HG02610 (cell line): Measurements from ENCODE around the gene CCNL2.
"Not testable (repeated sequence)": the region's sequence is repeated elsewhere in the genome, so short reads cannot be mapped to it uniquely, and the experiment has no call there.

Experiments used
- ATAC-seq: cut with Tn5 transposase; IDR thresholded peaks from one replicate; pipeline ENCODE4 v1.9.1; 2021; ENCODE audit warnings: mild to moderate bottlenecking, moderate library complexity; ENCODE audit not compliant: unreplicated experiment

The CCNL2 gene

GRCh38 chr1:1399187-1399871 is at the start of gene CCNL2:
TSS of gene CCNL2 (minus strand) at chr1:1399335. CDS start at chr1:1399306, 29 bp downstream.
- ATAC-seq, result peak; percentile 95

- ATAC-seq, result not testable (repeated sequence)
Measured at GRCh38 chr1:1446631-1447030, 47.5 kb upstream of the CCNL2 start.

GRCh38 chr1:1442069-1442770 is 43.1 kb upstream of the CCNL2 start:
- no peak for ATAC-seq

GRCh38 chr1:1441002-1441888 is 42.1 kb upstream of the CCNL2 start:
- ATAC-seq, result no peak

- no peak for ATAC-seq
Measured at GRCh38 chr1:1440262-1441001, 41.3 kb upstream of the CCNL2 start.

- ATAC-seq, result no peak
Measured at GRCh38 chr1:1439546-1440261, 40.6 kb upstream of the CCNL2 start.

GRCh38 chr1:1438531-1439381 is 39.6 kb upstream of the CCNL2 start:
- no peak for ATAC-seq

- no peak for ATAC-seq
Measured at GRCh38 chr1:1437904-1438376, 38.8 kb upstream of the CCNL2 start.

GRCh38 chr1:1437033-1437903 is 38.1 kb upstream of the CCNL2 start:
- no peak for ATAC-seq

GRCh38 chr1:1436630-1437032 is 37.5 kb upstream of the CCNL2 start:
- no peak for ATAC-seq

- ATAC-seq, result no peak
Measured at GRCh38 chr1:1435911-1436629, 36.9 kb upstream of the CCNL2 start.

GRCh38 chr1:1435106-1435903 is 36.2 kb upstream of the CCNL2 start, which contains the start of gene VWA1:
TSS of gene VWA1 (plus strand) at chr1:1435690. CDS start at chr1:1435749, 59 bp downstream.
- no peak for ATAC-seq

GRCh38 chr1:1434824-1435105 is 35.6 kb upstream of the CCNL2 start:
- no peak for ATAC-seq

- no peak for ATAC-seq
Measured at GRCh38 chr1:1434131-1434823, 35.1 kb upstream of the CCNL2 start.

GRCh38 chr1:1433804-1434130 is 34.6 kb upstream of the CCNL2 start:
- ATAC-seq, result no peak
